RWPE2 (cell line): ENCODE data around the gene MAP1B.

Source experiments
- ATAC-seq: fragments of 200-7000 bp; cut with Tn5 transposase; 3 replicates; pipeline ENCODE4 v1.9.1; 2021; ENCODE audit warnings: low read depth
- DNase-seq: peaks from one replicate; pipeline ENCODE4 v3.0.0-alpha.2; 2020; ENCODE audit warnings: low spot score
- H3K27ac ChIP-seq: fragments of 450-650 bp; 2 replicates; pipeline ENCODE4 v1.5.1; 2017; ENCODE audit warnings: mild to moderate bottlenecking; ENCODE audit not compliant: poor library complexity, severe bottlenecking
- H3K27me3 ChIP-seq: fragments of 250-450 bp; sonication (Bioruptor Pico); 2 replicates; pipeline ENCODE4 v1.5.1; 2021; ENCODE audit warnings: mild to moderate bottlenecking, moderate library complexity; ENCODE audit not compliant: insufficient read depth, poor library complexity, severe bottlenecking
- H3K36me3 ChIP-seq: fragments of 250-450 bp; sonication (Bioruptor Pico); 2 replicates; pipeline ENCODE4 v1.5.1; 2020; ENCODE audit warnings: low read depth, mild to moderate bottlenecking, moderate library complexity
- H3K4me1 ChIP-seq: fragments of 250-450 bp; sonication (Bioruptor Pico); 2 replicates; pipeline ENCODE4 v1.5.1; 2021; ENCODE audit warnings: mild to moderate bottlenecking, moderate library complexity; ENCODE audit not compliant: insufficient read depth, poor library complexity, severe bottlenecking
- H3K4me3 ChIP-seq: fragments of 250-450 bp; sonication (Bioruptor Pico); 2 replicates; pipeline ENCODE4 v1.5.1; 2021; ENCODE audit warnings: mild to moderate bottlenecking, moderate library complexity; ENCODE audit not compliant: severe bottlenecking
- H3K9me3 ChIP-seq: fragments of 250-450 bp; sonication (Bioruptor Pico); 2 replicates; pipeline ENCODE4 v1.5.1; 2021; ENCODE audit warnings: mild to moderate bottlenecking, moderate library complexity; ENCODE audit not compliant: severe bottlenecking
- TF ChIP-seq, protein P1 (sequence below): fragments of 450-650 bp; IDR thresholded peaks from one replicate; pipeline ENCODE4 v1.5.1; 2017; ENCODE audit warnings: mild to moderate bottlenecking, moderate library complexity; ENCODE audit not compliant: poor library complexity, severe bottlenecking

Gene MAP1B

DNA sequence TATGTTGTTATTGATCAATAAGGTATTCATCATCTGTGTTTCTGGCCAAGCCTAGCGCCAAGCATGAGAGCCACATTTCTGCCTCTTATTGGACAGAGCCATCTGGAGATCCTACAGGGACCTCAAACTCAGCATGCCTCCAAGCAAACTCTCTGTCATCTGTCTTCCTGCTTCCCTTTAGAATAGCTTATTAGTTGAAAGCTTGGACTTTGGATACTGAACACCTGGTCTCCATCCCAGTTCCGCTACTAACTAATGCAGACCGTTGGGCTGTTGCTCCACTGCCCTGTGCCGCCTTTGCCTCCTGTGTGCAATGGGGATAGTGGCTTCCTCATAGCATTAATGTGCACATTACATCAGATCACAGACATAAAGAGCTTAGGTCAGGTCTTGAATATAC is 65.5 kb downstream of the MAP1B start:
- TF ChIP-seq, protein P1, sequence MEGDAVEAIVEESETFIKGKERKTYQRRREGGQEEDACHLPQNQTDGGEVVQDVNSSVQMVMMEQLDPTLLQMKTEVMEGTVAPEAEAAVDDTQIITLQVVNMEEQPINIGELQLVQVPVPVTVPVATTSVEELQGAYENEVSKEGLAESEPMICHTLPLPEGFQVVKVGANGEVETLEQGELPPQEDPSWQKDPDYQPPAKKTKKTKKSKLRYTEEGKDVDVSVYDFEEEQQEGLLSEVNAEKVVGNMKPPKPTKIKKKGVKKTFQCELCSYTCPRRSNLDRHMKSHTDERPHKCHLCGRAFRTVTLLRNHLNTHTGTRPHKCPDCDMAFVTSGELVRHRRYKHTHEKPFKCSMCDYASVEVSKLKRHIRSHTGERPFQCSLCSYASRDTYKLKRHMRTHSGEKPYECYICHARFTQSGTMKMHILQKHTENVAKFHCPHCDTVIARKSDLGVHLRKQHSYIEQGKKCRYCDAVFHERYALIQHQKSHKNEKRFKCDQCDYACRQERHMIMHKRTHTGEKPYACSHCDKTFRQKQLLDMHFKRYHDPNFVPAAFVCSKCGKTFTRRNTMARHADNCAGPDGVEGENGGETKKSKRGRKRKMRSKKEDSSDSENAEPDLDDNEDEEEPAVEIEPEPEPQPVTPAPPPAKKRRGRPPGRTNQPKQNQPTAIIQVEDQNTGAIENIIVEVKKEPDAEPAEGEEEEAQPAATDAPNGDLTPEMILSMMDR, result no peak
- Histone ChIP-seq H3K27ac (no peak overlapping the region), H3K36me3 (no peaks in the 10 kb centered on the region; the same call in 1 of the 2 replicates), H3K9me3 (no peaks in the 10 kb centered on the region), H3K4me1 (no peaks in the 10 kb centered on the region), H3K27me3 (no peaks in the 10 kb centered on the region), H3K4me3 (no peak overlapping the region)
- DNase-seq (no peak), ATAC-seq (no peak)

DNA sequence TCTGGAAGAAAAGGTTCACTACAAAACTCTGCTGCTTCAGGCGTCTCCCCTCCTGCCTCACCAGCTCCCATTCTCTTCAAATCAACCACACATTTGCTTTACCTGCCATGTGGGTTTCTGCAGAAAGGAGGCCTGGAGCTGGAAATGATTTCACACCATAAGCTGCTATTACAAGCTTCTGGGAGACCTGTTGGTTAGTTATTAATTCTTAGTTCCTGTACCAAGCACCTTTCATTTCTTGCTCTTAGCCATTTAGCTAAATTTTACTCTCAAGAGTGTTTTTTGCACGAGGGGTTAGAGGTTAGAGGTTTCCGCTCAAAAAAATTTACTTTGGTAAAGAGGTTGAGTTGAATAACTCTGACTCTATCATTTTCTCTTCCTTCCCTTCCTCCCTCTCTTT is 70.3 kb downstream of the MAP1B start:
- H3K27me3 ChIP-seq, result no peaks in the 10 kb centered on the region
- H3K4me1 ChIP-seq, result peaks cover 13% of the 10 kb centered on the region
- ATAC-seq (no peak), DNase-seq (no peak)
- H3K27ac ChIP-seq, result no peak overlapping the region
- no peaks in the 10 kb centered on the region for H3K9me3 ChIP-seq
- TF ChIP-seq, protein P1, result no peak
- H3K36me3 ChIP-seq, result no peaks in the 10 kb centered on the region; the same call in 1 of the 2 replicates
- no peak overlapping the region for H3K4me3 ChIP-seq

DNA sequence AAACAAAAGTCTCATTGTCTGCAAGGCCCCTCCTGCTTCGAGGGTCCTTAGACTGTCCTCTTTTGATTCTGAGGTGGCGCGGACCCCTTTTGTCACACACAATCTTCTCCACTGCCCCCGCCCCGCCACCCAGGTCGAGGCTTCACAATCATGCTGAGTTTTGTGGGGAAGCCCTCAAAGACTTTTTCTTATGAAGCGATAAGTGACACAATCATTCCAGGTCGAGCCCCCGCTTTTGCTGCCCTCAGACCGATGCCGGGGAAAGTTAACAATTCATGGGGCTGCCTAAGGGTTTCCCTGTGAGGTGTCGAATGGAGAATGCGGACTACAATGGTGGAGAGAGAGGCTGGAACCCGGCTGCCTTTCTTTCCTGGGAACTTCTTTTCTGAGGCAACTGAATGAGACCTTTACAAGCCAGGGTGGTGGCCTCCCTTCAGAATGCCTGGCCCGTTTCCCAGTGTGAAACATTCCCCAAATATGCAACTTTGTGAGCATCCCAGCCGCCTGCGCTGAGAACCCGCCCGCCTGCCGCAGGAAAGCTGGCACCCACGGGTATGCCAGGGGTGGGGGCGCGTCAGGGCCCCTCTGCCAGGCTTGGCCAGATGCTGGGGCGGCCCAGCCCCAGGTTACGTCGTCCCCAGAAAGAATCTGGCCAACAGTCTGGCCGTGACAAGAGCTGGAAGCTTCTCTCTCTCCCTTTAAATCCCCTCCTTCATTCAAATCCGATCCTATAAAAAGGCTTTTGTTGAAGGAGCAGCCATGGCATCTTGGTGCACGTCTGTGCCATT is 71.9 kb downstream of the MAP1B start:
- Histone ChIP-seq H3K9me3 (no peaks in the 10 kb centered on the region), H3K36me3 (no peaks in the 10 kb centered on the region), H3K27ac (peak overlapping the region; percentile 50), H3K27me3 (no peaks in the 10 kb centered on the region), H3K4me3 (no peak overlapping the region), H3K4me1 (peaks cover 13% of the 10 kb centered on the region)
- ATAC-seq (peak; percentile 96), DNase-seq (peak; percentile 85)
- TF ChIP-seq, protein P1, result no peak

DNA sequence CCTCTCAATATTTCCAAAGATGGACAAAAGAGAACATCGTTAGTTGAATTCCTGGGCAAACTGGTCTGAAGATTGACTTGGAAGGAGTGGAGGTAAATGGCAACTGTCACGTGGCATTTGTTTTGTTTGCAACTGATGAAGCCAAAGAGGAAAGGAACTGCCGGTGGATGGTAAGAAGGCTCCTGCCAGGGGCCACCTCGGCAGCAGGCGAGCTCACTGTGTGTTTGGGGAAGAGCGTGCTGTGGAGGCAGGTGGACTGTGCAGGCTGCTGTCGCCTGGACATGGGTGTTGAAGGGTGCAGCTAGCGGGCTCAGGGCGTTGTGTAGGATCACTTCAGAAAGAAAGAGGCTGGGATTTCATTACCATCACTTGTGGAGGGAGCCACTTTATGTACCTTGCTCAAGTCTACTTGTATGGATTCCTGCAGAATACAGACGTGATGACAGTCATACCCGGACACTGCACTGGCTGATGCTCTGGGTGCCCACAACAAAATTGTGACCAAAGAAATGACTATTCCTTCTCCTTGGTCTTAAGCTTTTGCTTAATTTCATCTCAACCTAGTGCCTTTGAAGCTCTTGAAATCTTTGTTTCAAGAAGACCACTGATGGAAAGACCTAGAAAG is 72.7 kb downstream of the MAP1B start:
- DNase-seq, result no peak
- H3K9me3 ChIP-seq, result no peaks in the 10 kb centered on the region
- H3K36me3 ChIP-seq, result no peaks in the 10 kb centered on the region
- TF ChIP-seq, protein P1, result no peak
- no peaks in the 10 kb centered on the region for H3K27me3 ChIP-seq
- H3K4me1 ChIP-seq, result peaks cover 13% of the 10 kb centered on the region
- peak; percentile 15; the same call in 2 of the 3 replicates for ATAC-seq
- no peak overlapping the region for H3K4me3 ChIP-seq
- peak overlapping the region; percentile 50 for H3K27ac ChIP-seq

DNA sequence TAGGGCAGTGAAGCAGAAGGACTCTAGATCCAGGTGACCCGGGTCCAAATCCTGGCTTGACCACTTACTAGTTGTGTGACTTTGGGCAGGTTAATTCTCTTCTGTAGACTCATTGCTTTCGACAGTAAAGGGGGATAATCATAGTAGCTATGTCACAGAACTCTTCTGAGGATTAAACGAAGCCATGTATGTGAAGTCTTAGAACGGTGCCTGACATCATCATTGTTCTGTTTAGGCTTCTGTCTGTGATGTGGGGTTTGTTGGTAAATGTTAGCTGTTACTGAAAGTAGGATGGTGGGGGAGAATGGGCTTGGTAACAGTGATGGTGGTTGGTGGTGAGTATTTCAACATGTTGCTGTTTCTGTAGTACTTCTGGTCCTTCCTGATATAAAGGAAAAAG is 73.7 kb downstream of the MAP1B start:
- Histone ChIP-seq H3K9me3 (no peaks in the 10 kb centered on the region), H3K4me1 (peaks cover 13% of the 10 kb centered on the region), H3K36me3 (no peaks in the 10 kb centered on the region; the same call in 1 of the 2 replicates), H3K27ac (no peak overlapping the region), H3K4me3 (no peak overlapping the region), H3K27me3 (no peaks in the 10 kb centered on the region)
- ATAC-seq, result no peak
- DNase-seq, result no peak
- TF ChIP-seq, protein P1, result no peak
